GM19043 (cell line): ENCODE data around the gene ZRANB2.

ENCODE experiments used
- ATAC-seq: cut with Tn5 transposase; IDR thresholded peaks from one replicate; pipeline ENCODE4 v1.9.1; 2021; ENCODE audit warnings: low read depth; ENCODE audit not compliant: unreplicated experiment

ZRANB2 gene, protein sequence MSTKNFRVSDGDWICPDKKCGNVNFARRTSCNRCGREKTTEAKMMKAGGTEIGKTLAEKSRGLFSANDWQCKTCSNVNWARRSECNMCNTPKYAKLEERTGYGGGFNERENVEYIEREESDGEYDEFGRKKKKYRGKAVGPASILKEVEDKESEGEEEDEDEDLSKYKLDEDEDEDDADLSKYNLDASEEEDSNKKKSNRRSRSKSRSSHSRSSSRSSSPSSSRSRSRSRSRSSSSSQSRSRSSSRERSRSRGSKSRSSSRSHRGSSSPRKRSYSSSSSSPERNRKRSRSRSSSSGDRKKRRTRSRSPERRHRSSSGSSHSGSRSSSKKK

DNA sequence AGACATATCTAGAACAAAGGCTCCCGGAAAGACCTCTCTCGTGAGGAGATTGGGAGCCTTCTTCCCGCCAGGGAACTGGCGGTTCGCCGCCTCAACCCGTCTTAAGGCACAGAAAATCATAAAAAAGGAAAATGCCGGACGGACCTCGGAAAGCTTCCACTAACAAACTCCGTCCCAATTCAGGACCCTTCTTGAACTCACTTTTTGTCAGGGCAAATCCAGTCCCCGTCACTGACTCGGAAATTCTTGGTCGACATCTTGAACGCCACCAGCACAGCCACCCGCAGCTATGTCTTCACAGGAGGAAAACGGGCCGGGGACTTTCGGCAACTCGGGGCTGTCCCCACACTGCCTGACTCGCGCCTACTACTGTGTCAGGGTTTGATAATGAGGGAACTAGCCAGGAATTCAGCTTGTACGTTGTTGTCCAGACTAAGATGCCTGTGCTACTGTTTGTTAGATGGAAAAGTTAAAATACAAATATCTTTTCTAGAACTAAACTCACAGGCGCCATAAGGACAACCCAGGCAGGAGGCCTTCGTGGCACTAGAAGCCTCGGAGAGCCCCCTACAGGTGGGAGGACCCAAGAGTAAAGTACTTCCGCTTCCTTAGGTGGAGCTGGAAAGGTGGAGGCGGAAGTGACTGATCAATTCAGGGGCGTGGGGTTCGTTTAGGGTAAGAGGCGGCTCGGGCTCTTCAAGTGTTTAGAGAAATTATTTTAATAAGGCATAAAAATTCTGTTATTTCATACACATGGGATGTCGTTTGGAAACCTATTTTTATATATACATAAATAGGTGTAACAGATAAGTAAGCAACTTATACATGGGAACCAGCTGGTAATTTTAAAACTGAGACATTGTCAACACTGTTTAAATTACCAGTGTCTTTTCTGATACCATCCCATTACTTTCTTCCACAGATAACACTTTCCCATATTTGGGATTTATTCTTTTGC is at the start of gene ZRANB2:
Gene ZRANB2 (minus strand): TSS at position 297 of the 958 bp plus-strand sequence. CDS start 40 bp downstream, at position 257.
- peak; percentile 99 for ATAC-seq

GRCh38 chr1:71128060-71128459 is 47.2 kb upstream of the ZRANB2 start:
- ATAC-seq, result no peak

DNA sequence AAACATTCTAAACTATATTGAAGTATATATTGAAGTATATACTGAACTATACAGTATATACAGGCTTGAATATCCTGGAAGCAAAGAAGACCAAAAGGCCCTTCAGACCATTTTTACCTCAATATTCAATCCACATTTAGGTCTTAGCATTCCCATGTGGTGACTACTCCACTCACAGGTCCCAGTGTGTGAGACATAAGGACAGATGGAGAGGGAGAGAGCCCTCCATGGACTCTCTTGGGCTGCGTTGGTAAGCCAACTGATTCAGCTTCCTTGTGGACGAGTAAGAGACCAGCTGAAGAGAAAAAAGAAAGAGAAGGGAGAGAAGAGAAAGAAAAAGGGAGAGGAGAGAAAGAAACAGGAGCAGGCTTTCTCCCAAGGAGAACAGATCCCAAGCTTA is 37.3 kb upstream of the ZRANB2 start:
- ATAC-seq, result no peak

GRCh38 chr1:71116729-71117128 is 35.9 kb upstream of the ZRANB2 start:
- no peak for ATAC-seq

GRCh38 chr1:71106658-71107322 is 26.0 kb upstream of the ZRANB2 start:
- ATAC-seq, result no peak

DNA sequence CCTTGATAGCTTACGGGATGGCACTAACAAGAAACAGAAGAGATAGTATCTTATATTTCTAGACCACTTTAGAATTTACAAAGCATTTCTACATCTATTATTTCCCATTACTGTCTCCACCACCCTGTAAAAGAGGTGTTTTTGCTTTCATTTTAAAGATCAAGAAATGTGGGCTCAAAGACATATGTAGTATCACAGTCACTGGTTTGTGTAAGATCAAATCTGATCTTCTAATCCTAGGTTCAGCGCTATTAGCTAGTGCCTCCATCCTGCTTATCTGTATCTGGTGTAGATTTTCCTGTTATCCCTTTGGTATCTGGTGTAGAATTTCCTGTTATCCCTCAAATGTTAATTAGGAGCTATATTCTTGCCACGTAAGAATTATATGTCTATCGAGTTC is 23.6 kb upstream of the ZRANB2 start:
- ATAC-seq, result no peak

DNA sequence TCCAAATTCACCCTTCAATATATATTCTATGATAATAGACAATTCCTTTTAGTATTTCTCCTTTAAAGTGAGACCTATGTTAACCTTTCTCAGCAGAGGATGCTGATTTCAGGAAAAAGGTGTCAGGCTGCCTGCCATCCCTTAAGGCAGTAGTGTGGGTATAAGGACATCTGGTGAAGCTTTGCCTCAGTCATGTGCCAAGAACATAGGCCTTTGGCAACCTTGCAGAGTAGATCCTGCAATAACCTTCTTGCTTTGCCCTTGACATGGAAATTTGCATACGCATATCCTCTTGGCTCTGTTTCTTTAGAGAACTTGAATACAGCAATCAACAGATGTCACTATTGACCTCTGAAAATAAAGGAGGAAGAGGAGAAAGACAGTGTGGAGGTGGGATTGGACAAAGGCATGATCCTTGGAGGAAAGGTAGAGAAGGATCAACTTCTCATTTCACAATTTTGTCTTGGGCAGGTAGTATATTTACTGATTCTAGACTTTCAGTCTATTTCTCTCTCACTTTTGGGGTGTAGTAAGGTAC is 21.1 kb upstream of the ZRANB2 start:
- no peak for ATAC-seq

GRCh38 chr1:71097428-71097827 is 16.6 kb upstream of the ZRANB2 start:
- ATAC-seq, result no peak

DNA sequence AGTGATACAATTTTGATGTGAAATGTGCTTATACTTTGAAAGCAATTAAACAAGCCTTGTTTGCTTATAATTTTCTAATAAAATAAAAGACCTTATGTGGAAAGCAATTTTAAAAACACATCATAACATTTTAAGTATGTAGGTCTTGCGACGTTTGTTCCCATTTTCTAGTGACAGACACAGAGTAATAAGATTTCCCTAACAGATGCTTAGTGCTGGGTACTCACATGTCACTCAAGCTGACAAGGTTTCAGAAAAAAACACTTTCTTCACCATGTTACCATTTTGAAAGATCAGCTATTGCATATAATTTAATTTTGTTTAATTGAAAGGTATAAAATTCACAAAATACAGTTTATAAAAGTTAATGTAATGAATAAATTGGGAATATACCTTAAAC is 14.1 kb upstream of the ZRANB2 start:
- ATAC-seq, result no peak

DNA sequence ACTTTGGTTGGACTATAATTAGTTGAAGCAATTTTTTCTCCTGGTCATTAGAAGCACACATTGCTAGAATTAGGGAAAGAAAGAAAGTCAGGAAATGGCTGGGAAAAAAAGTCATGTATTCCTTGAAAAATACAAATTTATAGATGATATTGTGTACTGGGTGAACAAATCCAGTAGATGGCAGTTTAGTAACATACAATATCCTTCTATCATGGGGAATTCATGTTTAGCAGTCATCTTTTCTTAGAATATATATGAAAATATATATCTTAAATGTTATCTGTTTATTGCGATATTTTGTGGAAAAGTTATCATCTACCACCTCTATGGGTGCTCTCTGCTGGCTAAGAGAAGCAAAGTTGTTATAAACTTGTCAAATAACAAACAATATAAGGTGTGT is 13.1 kb upstream of the ZRANB2 start:
- no peak for ATAC-seq

DNA sequence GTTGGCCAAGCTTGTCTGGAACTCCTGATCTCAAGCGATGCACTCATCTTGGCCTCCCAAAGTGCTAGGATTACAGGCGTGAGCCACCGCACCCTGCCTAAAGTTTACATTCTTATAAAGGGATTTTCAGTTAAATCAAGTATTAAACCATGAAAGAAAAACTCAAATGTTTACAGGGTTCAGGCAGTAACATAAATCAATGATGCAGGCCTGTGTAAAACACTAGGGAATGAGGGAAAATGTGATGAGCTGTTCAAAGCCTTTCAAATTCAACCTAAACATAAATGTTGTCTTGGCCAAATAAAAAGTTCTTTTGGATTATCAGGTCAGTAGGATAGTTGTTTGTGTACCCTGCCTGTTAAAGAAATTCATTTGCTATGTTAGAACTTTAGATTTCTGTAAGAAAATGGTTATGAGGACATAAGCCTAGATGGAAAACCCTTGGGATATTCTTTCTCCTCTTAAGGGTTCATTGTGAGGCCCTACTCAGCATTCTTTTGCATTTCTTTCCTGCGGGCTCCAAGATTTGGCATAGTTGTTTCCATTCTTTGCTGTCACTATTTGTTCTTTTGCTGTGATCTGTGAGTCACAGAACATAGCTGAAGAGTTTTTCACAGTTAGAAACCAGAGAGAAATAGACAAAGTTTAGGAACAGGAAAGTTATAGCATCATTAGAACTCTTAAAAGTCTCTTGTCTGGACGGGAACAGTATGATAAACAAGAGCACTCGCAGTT is 8.9 kb upstream of the ZRANB2 start:
- no peak for ATAC-seq

DNA sequence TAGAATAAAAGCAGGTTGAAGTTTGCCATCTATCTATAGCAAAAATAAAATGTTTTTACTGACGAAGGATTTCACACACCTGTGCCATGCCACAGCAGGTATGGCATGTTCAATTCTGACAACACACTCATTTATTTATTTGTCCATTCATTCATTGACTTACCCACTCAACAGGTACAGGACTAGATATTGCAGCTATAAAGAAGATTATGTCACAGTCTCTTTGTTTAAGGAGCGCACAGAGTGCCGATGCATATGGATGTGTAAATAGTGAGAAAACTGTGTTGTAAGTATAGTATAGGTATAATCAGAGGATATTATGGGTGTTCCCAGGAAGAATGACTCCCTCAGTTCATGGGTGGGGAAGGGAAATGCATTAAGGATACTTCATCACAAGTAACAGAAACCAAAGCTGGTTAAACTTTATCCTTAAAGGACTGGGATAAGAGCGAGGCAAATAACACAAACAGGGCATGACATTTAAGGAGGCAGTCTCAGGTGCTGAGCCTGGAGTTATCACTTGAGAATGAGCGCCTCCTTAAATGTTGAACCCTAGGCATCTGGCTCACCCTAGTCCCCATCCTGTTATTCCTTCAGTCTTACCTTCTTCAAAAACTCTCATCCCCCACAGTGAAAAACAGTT is 7.9 kb upstream of the ZRANB2 start:
- ATAC-seq, result no peak

GRCh38 chr1:71087713-71088112 is 6.9 kb upstream of the ZRANB2 start:
- no peak for ATAC-seq

GRCh38 chr1:71087060-71087459 is 6.2 kb upstream of the ZRANB2 start:
- no peak for ATAC-seq

- ATAC-seq, result no peak
Observed at GRCh38 chr1:71086331-71086730, 5.5 kb upstream of the ZRANB2 start.

GRCh38 chr1:71083271-71083670 is 2.4 kb upstream of the ZRANB2 start:
- ATAC-seq, result no peak

- ATAC-seq, result no peak
Observed at GRCh38 chr1:71081697-71082080, 854 bp upstream of the ZRANB2 start.

DNA sequence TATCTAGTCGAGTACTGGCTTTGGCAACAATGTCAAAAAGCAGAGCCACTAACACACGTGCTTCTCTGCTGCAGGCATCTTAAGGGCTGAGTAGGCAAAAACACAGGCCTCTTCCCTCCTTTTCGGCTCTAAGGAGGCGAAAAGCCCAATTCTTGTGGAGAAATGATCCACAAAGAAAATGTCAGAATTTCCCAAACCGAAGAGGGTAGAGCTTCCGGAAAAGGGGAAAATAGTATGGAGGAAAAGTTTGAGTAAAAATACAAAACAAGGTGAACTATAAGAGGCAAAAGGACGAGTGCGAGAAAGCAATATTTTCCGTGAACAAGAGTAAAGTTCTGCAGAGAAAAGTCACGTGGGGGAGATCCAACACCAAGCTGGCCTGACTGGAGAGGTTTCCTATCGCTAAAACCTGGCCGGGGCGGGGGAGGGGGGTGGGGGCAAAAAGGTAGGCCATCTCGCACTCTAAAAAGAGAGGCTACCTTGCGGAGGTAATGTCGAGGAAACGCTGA is 551 bp downstream of the ZRANB2 start:
- peak; percentile 14 for ATAC-seq

DNA sequence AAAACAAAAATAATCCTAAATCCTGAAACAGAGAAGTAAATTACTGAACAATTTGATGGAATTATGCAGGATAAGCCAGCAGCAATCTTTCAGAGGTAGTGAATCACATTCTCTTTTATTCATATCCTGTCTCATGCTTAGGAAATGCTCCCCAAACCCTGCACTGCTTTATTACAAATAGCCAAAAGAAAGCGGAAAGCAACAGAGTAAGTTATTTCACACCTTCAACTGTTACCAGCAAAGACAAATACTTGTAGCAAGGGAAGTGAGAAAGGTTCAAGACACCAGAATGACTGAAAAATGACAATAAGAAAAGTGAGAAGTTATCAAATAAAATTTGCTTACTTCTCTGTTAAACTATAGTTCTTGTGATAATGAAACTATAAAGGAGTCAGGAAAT is 6.2 kb downstream of the ZRANB2 start:
- ATAC-seq, result no peak

- no peak for ATAC-seq
Observed at GRCh38 chr1:71072273-71072672, 8.6 kb downstream of the ZRANB2 start.
